ENCODE data around the gene MT1M.
"Not testable (repeated sequence)": the region's sequence is repeated elsewhere in the genome, so short reads cannot be mapped to it uniquely, and the experiment has no call there.

Gene MT1M

GRCh38 chr16:56632156-56632847 lies at the start of gene MT1M:
Gene MT1M (plus strand): TSS chr16:56632659. CDS start chr16:56632732, 73 bp downstream.
- DNase-seq (ENCODE audit: low spot score): no peak

DNA sequence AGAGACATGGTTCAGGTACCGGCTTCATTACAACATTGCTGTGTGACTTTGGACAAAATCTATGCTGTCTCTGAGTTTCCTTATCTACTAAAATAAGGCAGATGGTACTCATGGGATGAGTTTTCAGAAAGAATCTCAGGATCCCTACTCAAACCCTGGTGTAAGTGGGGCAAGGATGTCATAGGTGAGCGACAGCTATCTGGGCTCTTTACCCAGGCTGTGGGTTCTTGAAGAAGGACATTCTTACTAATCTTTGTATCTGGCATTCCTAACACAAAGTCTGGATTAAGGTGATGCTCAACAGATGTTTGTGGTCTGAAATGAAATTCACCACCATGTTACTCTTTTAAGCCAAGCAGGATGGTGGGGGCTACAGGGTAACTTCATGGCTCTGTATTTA lies 49.5 kb upstream of the MT1M start:
- not testable (repeated sequence) for DNase-seq (ENCODE audit: low spot score)

DNA sequence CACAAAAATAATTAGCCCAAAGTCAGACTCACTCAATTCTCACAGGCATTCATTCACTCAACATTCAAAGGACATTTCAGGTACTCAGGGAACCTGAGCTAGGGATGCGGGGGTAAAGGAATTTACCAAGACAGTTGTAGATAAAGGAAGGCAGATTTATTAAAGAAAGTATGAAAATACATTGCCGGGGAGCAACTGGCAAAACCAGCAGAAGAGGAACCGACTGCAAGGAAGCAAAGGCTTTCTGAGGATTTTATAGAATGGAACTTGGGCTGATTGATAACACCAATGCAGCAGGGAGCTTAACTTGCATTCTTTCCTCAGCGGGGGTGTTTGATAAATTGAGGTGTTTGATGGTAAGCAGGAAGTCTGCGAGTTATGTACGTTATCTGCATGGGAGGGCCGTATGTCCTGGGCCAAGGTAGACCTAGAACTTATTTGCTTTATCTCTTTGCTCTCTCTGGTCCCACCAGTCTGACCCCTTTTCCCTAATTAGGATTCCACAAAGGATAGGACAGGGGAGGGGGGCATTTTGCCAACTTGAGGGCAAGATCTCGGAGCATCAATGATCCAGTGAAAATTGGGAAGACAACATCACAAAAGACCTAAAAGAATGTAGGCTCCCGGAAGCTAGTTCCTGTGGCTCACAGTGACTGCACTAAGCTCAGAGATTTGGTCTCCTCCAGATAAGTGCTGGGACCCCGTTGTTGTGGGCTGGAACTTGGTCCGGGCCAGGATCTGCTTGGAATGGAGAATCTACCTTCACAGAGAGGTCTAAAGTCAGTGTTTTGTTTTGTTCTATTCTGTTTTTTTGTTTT lies 48.9 kb upstream of the MT1M start:
- no peak for DNase-seq (ENCODE audit: low spot score)

DNA sequence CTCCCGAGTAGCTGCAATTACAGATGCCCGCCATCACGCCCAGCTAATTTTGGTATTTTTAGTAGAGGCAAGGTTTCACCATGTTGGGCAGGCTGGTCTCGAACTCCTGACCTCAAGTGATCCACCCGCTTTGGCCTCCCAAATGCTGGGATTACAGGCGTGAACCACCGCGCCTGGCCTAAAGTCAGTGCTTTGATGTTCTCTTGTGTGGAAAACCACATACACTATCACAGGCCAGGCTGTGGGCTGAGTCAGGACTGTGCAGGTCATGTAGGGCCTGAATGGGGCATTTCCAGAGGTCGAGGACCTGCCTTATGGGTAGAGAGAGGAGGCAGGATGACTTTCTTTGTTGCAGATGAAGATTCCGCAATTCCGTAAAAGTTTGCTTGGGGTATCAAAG lies 48.2 kb upstream of the MT1M start:
- no peak for DNase-seq (ENCODE audit: low spot score)

DNA sequence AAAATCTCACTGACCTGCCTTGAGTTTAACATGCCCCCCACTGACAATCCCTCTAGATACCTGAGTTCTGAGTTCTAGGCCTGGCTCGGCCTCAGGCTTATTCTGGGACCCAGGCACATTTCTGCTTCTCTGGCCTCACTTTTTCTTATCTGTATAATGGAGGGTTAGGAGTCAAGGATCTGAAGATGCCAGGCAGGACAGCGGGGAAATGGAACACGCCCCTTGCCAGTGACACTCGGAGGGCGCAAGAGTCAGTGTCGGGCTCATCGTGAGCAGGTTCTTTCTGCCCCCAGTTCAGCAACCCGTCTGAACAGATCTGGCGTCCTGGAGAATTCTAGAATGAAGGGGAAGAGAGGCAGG lies 43.7 kb upstream of the MT1M start:
- DNase-seq (ENCODE audit: low spot score): no peak

- no peak for DNase-seq (ENCODE audit: low spot score)
Measured at GRCh38 chr16:56589141-56590039, 43.1 kb upstream of the MT1M start, which contains the start of gene MT3. Gene MT3 (plus strand): TSS chr16:56589528. CDS start chr16:56589591, 63 bp downstream.

DNA sequence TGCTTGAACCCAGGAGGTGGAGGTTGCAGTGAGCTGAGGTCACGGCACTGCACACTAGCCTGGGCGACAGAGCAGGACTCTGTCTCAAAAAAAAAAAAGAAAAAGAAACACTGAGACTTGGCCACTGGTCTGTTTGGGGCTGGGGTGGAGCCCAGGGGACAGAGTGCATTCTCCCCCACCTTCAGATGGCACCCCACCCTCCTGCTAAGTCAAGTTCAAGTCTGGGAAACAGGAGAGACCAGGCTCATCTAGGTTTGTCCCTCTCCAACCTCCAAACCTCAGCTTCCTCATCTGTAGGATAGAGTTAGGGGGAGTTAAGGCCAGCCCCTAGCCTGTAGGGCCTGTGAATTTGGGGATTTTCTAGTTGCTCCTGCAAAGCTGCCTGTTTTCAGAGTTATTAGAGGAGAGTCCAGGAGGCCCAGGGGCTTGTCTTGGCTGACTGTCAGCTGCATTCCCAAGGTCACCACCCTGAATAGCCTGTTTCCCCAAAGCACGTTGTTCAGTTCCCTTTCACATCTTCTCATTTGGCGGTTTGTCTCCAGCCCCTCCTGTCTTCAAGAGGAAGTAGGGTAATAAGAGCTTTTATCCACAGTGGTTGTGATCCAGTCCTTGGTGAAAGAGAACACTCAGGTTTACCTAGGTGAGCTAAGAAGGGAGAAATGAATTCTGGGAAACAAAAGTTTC lies 40.9 kb upstream of the MT1M start:
- no peak for DNase-seq (ENCODE audit: low spot score)

DNA sequence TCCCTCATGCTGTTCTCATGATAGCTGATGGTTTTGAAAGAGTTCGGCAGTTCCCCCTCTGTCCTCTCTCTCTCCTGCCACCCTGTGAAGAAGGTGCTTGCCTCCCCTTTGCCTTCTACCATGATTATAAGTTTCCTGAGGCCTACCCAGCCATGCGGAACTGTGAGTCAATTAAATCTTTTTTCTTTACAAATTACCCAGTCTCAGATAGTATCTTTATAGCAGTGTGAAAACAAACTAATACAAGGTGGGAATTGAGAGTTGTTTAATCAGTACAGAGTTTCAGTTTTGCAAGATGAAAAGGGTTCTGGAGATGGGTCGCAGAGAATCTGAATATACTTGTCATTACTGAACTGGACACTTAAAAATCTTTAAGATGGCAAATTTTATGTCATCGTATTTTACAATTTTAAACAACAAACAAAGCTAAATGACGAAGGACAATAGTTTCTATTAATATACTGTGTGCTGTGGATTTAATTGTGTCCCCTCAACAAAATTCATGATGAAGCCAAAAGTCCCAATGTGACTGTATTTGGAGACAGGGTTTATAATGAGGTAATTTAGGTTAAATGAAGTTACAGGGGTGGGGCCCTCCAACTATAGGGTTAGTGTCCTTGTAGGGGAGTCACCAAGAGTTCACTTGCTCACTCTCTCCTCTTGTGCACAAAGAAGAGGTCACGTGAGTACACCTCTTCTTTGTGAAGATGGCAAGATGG lies 38.7 kb upstream of the MT1M start:
- DNase-seq (ENCODE audit: low spot score): no peak

- DNase-seq (ENCODE audit: low spot score): no peak
Measured at GRCh38 chr16:56594292-56594619, 38.2 kb upstream of the MT1M start.

DNA sequence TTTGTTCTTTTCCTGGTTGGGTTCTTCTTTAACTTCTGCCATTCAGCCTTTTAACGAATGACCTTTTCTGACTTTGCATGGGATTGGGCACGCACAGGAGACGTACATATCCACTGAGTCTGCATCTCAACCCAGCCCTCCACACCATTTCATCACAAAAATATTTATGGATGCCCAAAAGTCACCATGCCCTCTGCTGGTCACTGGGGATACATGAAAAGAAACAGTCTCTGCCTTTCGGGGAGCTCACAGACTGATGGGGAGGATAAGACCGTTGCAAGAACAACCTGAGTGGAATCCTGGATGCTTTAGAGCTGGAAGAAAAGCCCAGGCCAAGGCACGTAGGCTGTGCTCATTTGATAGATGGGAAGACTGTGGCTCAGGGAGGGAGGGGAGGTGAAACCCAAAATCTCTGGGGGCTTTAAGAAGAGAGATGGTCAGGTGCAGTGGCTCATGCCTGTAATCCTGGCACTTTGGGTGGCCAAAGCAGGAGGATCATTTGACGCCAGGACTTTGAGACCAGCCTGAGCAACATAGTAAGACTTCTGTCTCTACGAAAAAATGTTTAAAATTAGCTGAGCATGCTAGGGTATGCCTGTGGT lies 32.0 kb upstream of the MT1M start:
- no peak for DNase-seq (ENCODE audit: low spot score)

DNA sequence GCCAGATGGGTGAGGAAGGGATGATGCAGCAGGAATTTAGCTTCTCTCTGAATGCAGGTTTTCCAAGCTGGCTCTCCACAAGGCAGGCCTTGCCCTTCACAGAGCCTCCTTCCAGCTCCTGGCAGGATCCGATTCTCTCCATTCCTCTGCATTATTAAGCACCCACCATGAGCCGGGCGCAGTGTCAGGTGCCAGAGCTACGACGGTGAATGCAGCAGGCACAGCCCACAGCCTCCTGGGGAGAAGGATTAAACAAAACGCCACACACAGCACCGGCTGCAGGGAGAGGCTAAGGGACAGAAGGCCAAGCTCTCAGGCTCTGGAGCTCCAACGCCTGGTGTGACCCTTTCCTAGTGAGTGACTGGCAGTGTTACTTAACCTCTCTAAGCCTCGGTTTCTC lies 31.1 kb upstream of the MT1M start:
- DNase-seq (ENCODE audit: low spot score): no peak

- DNase-seq (ENCODE audit: low spot score): peak; percentile 51
Measured at GRCh38 chr16:56603589-56603988, 28.9 kb upstream of the MT1M start.

DNA sequence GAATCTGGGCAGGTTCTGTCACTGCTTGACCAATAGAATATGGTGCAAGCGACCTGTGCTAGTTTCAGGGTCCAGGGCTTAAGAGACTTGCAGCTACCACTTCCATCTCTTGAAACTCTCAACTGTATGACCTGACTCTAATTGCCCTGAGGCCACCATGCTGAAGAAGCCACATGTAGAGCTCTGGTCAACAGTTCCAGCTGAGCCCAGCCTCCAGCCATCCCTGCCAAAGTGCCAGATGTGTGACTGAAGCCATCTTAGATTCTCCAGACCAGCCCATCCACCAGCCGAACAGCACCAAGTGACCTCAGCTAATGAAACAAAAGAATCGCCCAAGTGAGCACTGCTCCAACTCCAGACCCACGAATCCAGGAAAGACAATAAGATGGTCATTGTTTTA lies 27.5 kb upstream of the MT1M start:
- DNase-seq (ENCODE audit: low spot score): no peak

DNA sequence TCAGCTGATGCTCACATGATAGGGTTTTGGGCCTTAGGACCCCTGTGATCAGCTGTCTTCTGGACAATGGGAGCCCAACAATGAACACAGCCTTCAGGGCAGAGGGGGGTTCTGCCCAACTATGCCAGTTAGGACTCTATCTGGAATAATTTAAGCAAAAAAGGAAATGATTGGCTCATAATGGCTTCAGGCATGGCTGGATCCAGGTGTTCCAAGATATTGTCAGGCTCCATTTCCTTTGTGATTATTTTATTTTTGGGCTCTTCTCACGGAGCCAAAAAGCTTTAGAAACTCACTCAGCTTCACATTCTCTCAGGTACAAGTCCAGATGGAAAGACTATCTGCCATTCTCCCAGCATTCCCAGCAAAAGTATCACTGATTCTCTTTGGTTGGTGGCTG lies 27.0 kb upstream of the MT1M start:
- DNase-seq (ENCODE audit: low spot score): no peak

GRCh38 chr16:56606071-56606475 lies 26.4 kb upstream of the MT1M start:
- DNase-seq (ENCODE audit: low spot score): no peak

GRCh38 chr16:56606476-56607108 lies 25.9 kb upstream of the MT1M start:
- no peak for DNase-seq (ENCODE audit: low spot score)

GRCh38 chr16:56607109-56607618 lies 25.3 kb upstream of the MT1M start:
- no peak for DNase-seq (ENCODE audit: low spot score)

- no peak for DNase-seq (ENCODE audit: low spot score)
Measured at GRCh38 chr16:56607675-56608042, 24.8 kb upstream of the MT1M start.

DNA sequence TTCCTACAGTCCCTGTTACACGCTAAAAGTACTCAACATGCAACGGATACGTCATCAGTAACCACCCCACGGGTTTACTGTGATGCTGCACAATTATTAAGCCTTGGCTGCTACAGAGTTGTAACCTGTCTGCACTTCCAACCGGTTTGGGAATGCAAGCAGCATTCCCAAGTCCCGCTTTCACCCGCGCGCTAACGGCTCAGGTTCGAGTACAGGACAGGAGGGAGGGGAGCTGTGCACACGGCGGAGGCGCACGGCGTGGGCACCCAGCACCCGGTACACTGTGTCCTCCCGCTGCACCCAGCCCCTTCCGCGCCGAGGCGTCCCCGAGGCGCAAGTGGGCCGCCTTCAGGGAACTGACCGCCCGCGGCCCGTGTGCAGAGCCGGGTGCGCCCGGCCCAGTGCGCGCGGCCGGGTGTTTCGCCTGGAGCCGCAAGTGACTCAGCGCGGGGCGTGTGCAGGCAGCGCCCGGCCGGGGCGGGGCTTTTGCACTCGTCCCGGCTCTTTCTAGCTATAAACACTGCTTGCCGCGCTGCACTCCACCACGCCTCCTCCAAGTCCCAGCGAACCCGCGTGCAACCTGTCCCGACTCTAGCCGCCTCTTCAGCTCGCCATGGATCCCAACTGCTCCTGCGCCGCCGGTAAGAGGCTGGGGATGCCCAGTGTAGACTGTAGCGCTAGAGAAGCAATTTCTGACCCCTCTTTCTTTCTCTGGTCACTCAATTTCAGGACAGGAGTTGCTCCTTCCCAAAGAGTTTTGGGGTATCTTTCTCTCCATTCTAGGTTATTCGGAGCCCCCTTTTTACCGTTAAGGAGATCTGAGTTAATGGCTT lies 24.2 kb upstream of the MT1M start, which contains the start of gene MT2A:
TSS of gene MT2A (plus strand) at position 542 of the 833 bp plus-strand sequence. CDS start at position 614, 72 bp downstream.
- DNase-seq (ENCODE audit: low spot score): peak; percentile 84

Data from HuH-7 (cell line).